Metanephros (tissue), 2 donors: ENCODE results near the gene POU1F1. TPM values are rescaled to one million over a fixed set of nuclear protein-coding genes. Genes with fewer than 3 reads are reported as not detected.

Source experiments
- small RNA-seq: library from RNA; depleted of rRNA; stranded (forward); fragments of <200 nt; gene quantifications from one replicate; pipeline ENCODE3, GENCODE V24; 2014; ENCODE audit warnings: low replicate concordance
- total RNA-seq: library from RNA; depleted of rRNA; stranded (reverse); fragments of >200 nt; gene quantifications from one replicate; pipeline ENCODE4 v1.2.3, GENCODE V29; 2014

POU1F1 gene
- total RNA-seq, result not detected

GRCh38 chr3:87276484-87276883 is at the start of gene POU1F1:
Gene POU1F1 (minus strand): TSS chr3:87276584. CDS start chr3:87276462, 122 bp downstream.

GRCh38 chr3:87227104-87227834 is 49.1 kb downstream of the POU1F1 start, which contains the start of gene CHMP2B:
Gene CHMP2B (plus strand): TSS chr3:87227309. CDS start chr3:87227523, 214 bp downstream.

Small RNA genes lying within 50 kb of the gene (small RNA-seq; reads per million reads assigned to genes)
- not detected for gene MIR4795

Other genes starting within 250 kb of the POU1F1 start
- gene CHMP2B, start 49.3 kb downstream of the POU1F1 start, total RNA-seq, result 24.7 TPM